K562 (cell line): ENCODE results near the gene PNPLA7. TPM values are rescaled to one million over a fixed set of nuclear protein-coding genes. Genes with fewer than 3 reads are reported as not detected.

Experiments
- CTCFL ChIP-seq: IDR thresholded peaks from 2 replicates; pipeline ENCODE4 v1.6.1; 2011; ENCODE audit warnings: borderline replicate concordance, low read depth, mild to moderate bottlenecking, moderate library complexity, low read length; ENCODE audit not compliant: insufficient read depth, poor library complexity, severe bottlenecking
- DLX4 ChIP-seq: fragments of 250-450 bp; sonication (Bioruptor Pico); IDR thresholded peaks from 2 replicates; pipeline ENCODE4 v1.6.1; 2021; ENCODE audit warnings: mild to moderate bottlenecking
- ESRRA ChIP-seq: fragments of 450-650 bp; IDR thresholded peaks from 2 replicates; pipeline ENCODE4 v1.6.1; 2014; ENCODE audit warnings: low read depth, mild to moderate bottlenecking, moderate library complexity, borderline replicate concordance
- ESRRB ChIP-seq: fragments of 250-450 bp; sonication (Bioruptor Pico); IDR thresholded peaks from 2 replicates; pipeline ENCODE4 v1.5.0; 2020; ENCODE audit warnings: mild to moderate bottlenecking, moderate library complexity, borderline replicate concordance
- FOSL1 ChIP-seq: fragments of 200-800 bp; sonication (Bioruptor generic); conservative IDR thresholded peaks from 2 replicates; pipeline ENCODE4 v1.6.1; 2016; ENCODE audit warnings: missing genetic modification characterization, missing compliant biosample characterization
- FOXK2 ChIP-seq, 2 experiments: fragments of 450-650 bp; IDR thresholded peaks in 1 of 2; conservative IDR thresholded peaks in 1 of 2; 2 replicates each; pipeline ENCODE4 v1.6.1; 2016; ENCODE audit warnings: low read depth in 2 of 2, mild to moderate bottlenecking in 1 of 2
- MAZ ChIP-seq, 2 experiments: fragments of 450-650 bp in 1 of 2; sonication (generic) in 1 of 2; formaldehyde crosslinking; IDR thresholded peaks in 1 of 2; conservative IDR thresholded peaks in 1 of 2; 2 replicates each; pipeline versions ENCODE4 v1.4.0 to v1.5.0; 2020; ENCODE audit warnings: mild to moderate bottlenecking in 1 of 2, missing genetic modification reagents in 1 of 2
- NFIX ChIP-seq: fragments of 250-450 bp; sonication (Bioruptor Pico); IDR thresholded peaks from 2 replicates; pipeline ENCODE4 v1.4.0; 2020; ENCODE audit warnings: low read depth, mild to moderate bottlenecking, moderate library complexity
- NUFIP1 ChIP-seq: fragments of 450-650 bp; IDR thresholded peaks from 2 replicates; pipeline ENCODE4 v1.6.1; 2018; ENCODE audit not compliant: partially characterized antibody
- POLR2A ChIP-seq: fragments of 450-650 bp; conservative IDR thresholded peaks from 2 replicates; pipeline ENCODE4 v1.6.1; 2016
- POLR2G ChIP-seq: fragments of 200-400 bp; formaldehyde crosslinking; IDR thresholded peaks from 2 replicates; pipeline ENCODE4 v1.6.1; 2017; ENCODE audit warnings: low read depth, mild to moderate bottlenecking, antibody characterized with exemption, low read length, moderate library complexity
- TBL1XR1 ChIP-seq, 2 experiments: IDR thresholded peaks; 2 replicates each; pipeline ENCODE4 v1.6.1; 2012; ENCODE audit warnings: improper control_type of control experiment in 2 of 2, low read length in 2 of 2, mild to moderate bottlenecking in 1 of 2
- TFAP4 ChIP-seq: sonication (generic); formaldehyde crosslinking; IDR thresholded peaks from 2 replicates; pipeline ENCODE4 v1.8.0; 2022; ENCODE audit warnings: missing genetic modification reagents, mild to moderate bottlenecking, moderate library complexity, borderline replicate concordance
- VEZF1 ChIP-seq: fragments of 200-800 bp; sonication (Bioruptor generic); IDR thresholded peaks from 2 replicates; pipeline ENCODE4 v1.6.1; 2017; ENCODE audit warnings: missing genetic modification characterization, missing compliant biosample characterization
- YY1 ChIP-seq, 3 experiments: IDR thresholded peaks; 2 replicates each; pipeline ENCODE4 v1.6.1; 2011; ENCODE audit warnings: low read length in 2 of 3, mild to moderate bottlenecking in 2 of 3, moderate library complexity in 2 of 3, borderline replicate concordance in 1 of 3, control low read depth in 1 of 3, low read depth in 1 of 3; ENCODE audit not compliant: insufficient read depth in 3 of 3, insufficient replicate concordance in 2 of 3, control insufficient read depth in 1 of 3, insufficient read length in 1 of 3; ENCODE audit errors: extremely low read depth in 1 of 3
- ZBTB33 ChIP-seq: sonication (generic); formaldehyde crosslinking; IDR thresholded peaks from 2 replicates; pipeline ENCODE4 v1.8.1; 2023; ENCODE audit warnings: mild to moderate bottlenecking, missing genetic modification reagents
- ZNF134 ChIP-seq: fragments of 250-450 bp; sonication (Bioruptor Pico); conservative IDR thresholded peaks from 2 replicates; pipeline ENCODE4 v1.4.0; 2020
- ZNF184 ChIP-seq: sonication (generic); formaldehyde crosslinking; IDR thresholded peaks from 2 replicates; pipeline ENCODE4 v1.5.0; 2020; ENCODE audit warnings: missing genetic modification reagents
- ZNF224 ChIP-seq: sonication (generic); formaldehyde crosslinking; IDR thresholded peaks from 2 replicates; pipeline ENCODE4 v1.8.0; 2022; ENCODE audit warnings: mild to moderate bottlenecking, missing genetic modification reagents
- polyA plus RNA-seq, 8 experiments: library from polyadenylated mRNA; depleted of rRNA in 4 of 8; stranded (reverse) in 5 of 8; unstranded in 3 of 8; fragments of >200 nt; fragmentation: Nextera tagmentation in 2 of 8; fragmentation: Illumina TruSeq in 1 of 8; extraction: Ambion mirVana in 2 of 8; extraction: Trizol in 1 of 8; gene quantifications; 2 replicates each; pipeline versions ENCODE4 v1.2.1 to v1.2.3, GENCODE V29; 2011 to 2014; ENCODE audit warnings: inconsistent platforms in 1 of 8, missing spikeins in 1 of 8
- total RNA-seq, 7 experiments: library from RNA; depleted of rRNA in 6 of 7; stranded (reverse); fragments of >200 nt in 6 of 7; fragmentation: Illumina TruSeq in 2 of 7; extraction: Trizol in 2 of 7; gene quantifications; 2 replicates each; pipeline versions ENCODE4 v1.2.1 to v1.2.3, GENCODE V29; 2011 to 2021; ENCODE audit warnings: low replicate concordance in 1 of 7

The PNPLA7 gene
- total and polyA plus RNA-seq, 9 of the 15 experiments (the other 6 are each of a cell fraction or from before 2014, with no cell fraction given), result 0.01 to 0.85 (median 0.19) TPM; not detected in 1

- TF ChIP-seq VEZF1 (CRISPR knock-in tag), result peak; percentile 43
- no peak for TF ChIP-seq ESRRB (CRISPR knock-in tag)
- peak; percentile 14 for TF ChIP-seq CTCFL
- no peak for TF ChIP-seq NFIX (CRISPR knock-in tag)
- no peak for TF ChIP-seq FOSL1 (tag)
- peak in 1 of 3 experiments; percentile 25 for TF ChIP-seq YY1 (IDR thresholded peaks at IDR 0.05; ENCODE audit: borderline replicate concordance in 1 of 3, control insufficient read depth in 1 of 3, extremely low read depth in 1 of 3, insufficient read depth in 3 of 3, insufficient read length in 1 of 3, insufficient replicate concordance in 2 of 3, low read depth in 1 of 3, low read length in 2 of 3)
- no peak for TF ChIP-seq ZNF224 (CRISPR knock-in tag)
- 0 out of 2 replicates have a peak, but pooled peaks have one; percentile 45 for TF ChIP-seq POLR2A
- no peak for TF ChIP-seq DLX4 (CRISPR knock-in tag)
- TF ChIP-seq ZNF134 (CRISPR knock-in tag), result no peak
- TF ChIP-seq TFAP4 (CRISPR knock-in tag), result peak; percentile 73
- TF ChIP-seq FOXK2 (conservative IDR thresholded peaks at IDR 0.05 in 1 of 2, IDR thresholded peaks at IDR 0.05 in 1 of 2; ENCODE audit: low read depth in 2 of 2), result no peak
- TF ChIP-seq POLR2G, result peak; percentile 80
- TF ChIP-seq ZNF184 (CRISPR knock-in tag), result no peak
- TF ChIP-seq MAZ (CRISPR knock-in tag; conservative IDR thresholded peaks at IDR 0.05 in 1 of 2, IDR thresholded peaks at IDR 0.05 in 1 of 2), result peak; percentile 30 to 63; a peak in 2 of 4 replicates
- TF ChIP-seq NUFIP1, result no peak
- TF ChIP-seq ESRRA, result peak; percentile 44; the same call in 1 of the 2 replicates
- no peak for TF ChIP-seq TBL1XR1 (IDR thresholded peaks at IDR 0.05; ENCODE audit: low read length in 2 of 2)
- TF ChIP-seq ZBTB33 (CRISPR knock-in tag), result peak; percentile 72
Observed at GRCh38 chr9:137461663-137462395, 88.4 kb downstream of the PNPLA7 start (continued).
